Stomach (tissue), 4 donors: Measurements from ENCODE around the gene EYA2.

Experiments
- CTCF ChIP-seq, 7 experiments: fragments of 450-650 bp in 4 of 7; fragments of 200-600 bp in 3 of 7; sonication (generic) in 3 of 7; IDR thresholded peaks; one replicate each; pipeline ENCODE4 v1.5.1; 2016 to 2019; ENCODE audit warnings: antibody characterized with exemption in 7 of 7, control low read depth in 2 of 7, mild to moderate bottlenecking in 1 of 7
- EP300 ChIP-seq: sonication (generic); formaldehyde crosslinking; IDR thresholded peaks from one replicate; pipeline ENCODE4 v1.6.1; 2017; ENCODE audit warnings: antibody characterized with exemption
- POLR2A ChIP-seq, 4 donors: fragments of 450-650 bp; IDR thresholded peaks; one replicate each; pipeline ENCODE4 v1.6.1; 2016; ENCODE audit warnings: antibody characterized with exemption in 4 of 4, control low read depth in 2 of 4, mild to moderate bottlenecking in 1 of 4, moderate library complexity in 1 of 4
- POLR2AphosphoS5 ChIP-seq, 3 donors: sonication (generic); formaldehyde crosslinking; IDR thresholded peaks; one replicate each; pipeline ENCODE4 v1.6.1; 2016; ENCODE audit warnings: antibody characterized with exemption in 3 of 3

DNA sequence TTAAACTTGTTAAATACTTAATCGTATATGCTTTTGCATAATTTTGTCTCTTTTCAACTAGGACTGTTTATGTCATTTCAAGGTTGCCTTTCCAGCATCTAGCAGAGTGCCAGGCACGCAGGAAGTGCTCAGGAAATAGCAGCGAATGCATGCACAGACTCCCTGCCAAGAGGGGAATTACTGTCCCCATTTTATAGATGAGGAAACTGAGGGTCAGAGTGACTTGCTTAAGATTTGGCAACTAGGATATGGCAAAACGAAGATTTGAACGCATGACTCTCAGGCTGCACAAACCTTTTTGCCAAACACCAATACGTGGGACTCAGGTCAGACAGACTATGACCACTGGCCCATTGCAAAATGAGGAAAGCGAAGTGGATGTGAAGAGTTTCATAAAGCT is 22.5 kb downstream of the EYA2 start:
- TF ChIP-seq CTCF (IDR thresholded peaks at IDR 0.05) (no peak), POLR2A (IDR thresholded peaks at IDR 0.05) (no peak), POLR2AphosphoS5 (IDR thresholded peaks at IDR 0.05) (no peak), EP300 (no peak)
